HG02885 (cell line): Measurements from ENCODE around the gene AGPS.
"Not testable (repeated sequence)": the region's sequence is repeated elsewhere in the genome, so short reads cannot be mapped to it uniquely, and the experiment has no call there.

ENCODE experiments used
- ATAC-seq: cut with Tn5 transposase; IDR thresholded peaks from one replicate; pipeline ENCODE4 v1.9.1; 2021; ENCODE audit warnings: mild to moderate bottlenecking; ENCODE audit not compliant: unreplicated experiment, poor library complexity

AGPS gene

GRCh38 chr2:177465400-177466138 lies 73.0 kb downstream of the AGPS start:
- no peak for ATAC-seq

GRCh38 chr2:177466337-177467195 lies 74.0 kb downstream of the AGPS start:
- no peak for ATAC-seq

- no peak for ATAC-seq
These were observed 75.1 kb downstream of the AGPS start for GRCh38 chr2:177467646-177468045.

GRCh38 chr2:177471990-177472389 lies 79.4 kb downstream of the AGPS start:
- no peak for ATAC-seq

- no peak for ATAC-seq
These were observed 81.7 kb downstream of the AGPS start for GRCh38 chr2:177474301-177474700.

- no peak for ATAC-seq
These were observed 82.4 kb downstream of the AGPS start for GRCh38 chr2:177474998-177475397.

- ATAC-seq = no peak
These were observed 84.3 kb downstream of the AGPS start for GRCh38 chr2:177476897-177477296.

- ATAC-seq = no peak
These were observed 85.5 kb downstream of the AGPS start for GRCh38 chr2:177478029-177478428.

GRCh38 chr2:177478907-177479306 lies 86.3 kb downstream of the AGPS start:
- ATAC-seq = no peak

GRCh38 chr2:177482195-177482594 lies 89.6 kb downstream of the AGPS start:
- ATAC-seq = no peak

GRCh38 chr2:177483531-177483930 lies 91.0 kb downstream of the AGPS start:
- ATAC-seq = no peak

- ATAC-seq = no peak
These were observed 91.7 kb downstream of the AGPS start for GRCh38 chr2:177484180-177484795.

GRCh38 chr2:177485657-177486056 lies 93.1 kb downstream of the AGPS start:
- ATAC-seq = not testable (repeated sequence)

GRCh38 chr2:177489719-177490301 lies 97.2 kb downstream of the AGPS start:
- ATAC-seq = no peak

- no peak for ATAC-seq
These were observed 103.4 kb downstream of the AGPS start for GRCh38 chr2:177495945-177496344.

GRCh38 chr2:177496921-177497320 lies 104.3 kb downstream of the AGPS start:
- no peak for ATAC-seq

- ATAC-seq = no peak
These were observed 108.6 kb downstream of the AGPS start for GRCh38 chr2:177501186-177501585.

- no peak for ATAC-seq
These were observed 113.9 kb downstream of the AGPS start for GRCh38 chr2:177506505-177506904.

GRCh38 chr2:177506998-177507397 lies 114.4 kb downstream of the AGPS start:
- no peak for ATAC-seq

- no peak for ATAC-seq
These were observed 124.4 kb downstream of the AGPS start for GRCh38 chr2:177516824-177517544.
